22Rv1 (cell line): ENCODE data around the gene GNAS.

Experiments used
- H3K27ac ChIP-seq: fragments of 450-650 bp; 2 replicates; pipeline ENCODE4 v1.5.1; 2017
- CTCF ChIP-seq: fragments of 450-650 bp; IDR thresholded peaks from 2 replicates; pipeline ENCODE4 v1.5.1; 2017; ENCODE audit warnings: mild to moderate bottlenecking
- ZFX ChIP-seq: fragments of 450-650 bp; IDR thresholded peaks from 2 replicates; pipeline ENCODE4 v1.6.1; 2017; ENCODE audit warnings: antibody characterized with exemption, borderline replicate concordance

Gene GNAS

GRCh38 chr20:58854638-58855471, 2.3 kb downstream of the GNAS start:
- no peak overlapping the region for H3K27ac ChIP-seq
- TF ChIP-seq CTCF: no peak
- TF ChIP-seq ZFX: no peak

GRCh38 chr20:58855506-58856389, 3.2 kb downstream of the GNAS start:
- no peak overlapping the region for H3K27ac ChIP-seq
- TF ChIP-seq CTCF: no peak
- no peak for TF ChIP-seq ZFX

- no peak for TF ChIP-seq ZFX
- TF ChIP-seq CTCF: no peak
- no peak overlapping the region for H3K27ac ChIP-seq
These were observed 10.7 kb downstream of the GNAS start for GRCh38 chr20:58863044-58863790.

GRCh38 chr20:58864346-58864745, 11.8 kb downstream of the GNAS start:
- TF ChIP-seq ZFX (no peak), CTCF (peak; percentile 35)
- H3K27ac ChIP-seq: no peak overlapping the region

- H3K27ac ChIP-seq: no peak overlapping the region
- TF ChIP-seq ZFX (no peak), CTCF (no peak)
These were observed 13.3 kb downstream of the GNAS start for GRCh38 chr20:58865843-58866242.

- no peak for TF ChIP-seq ZFX
- TF ChIP-seq CTCF: no peak
These were observed 14.7 kb downstream of the GNAS start for GRCh38 chr20:58867211-58867610.

More at GRCh38 chr20:58867211-58867610, 14.7 kb downstream of the GNAS start:
- no peak overlapping the region for H3K27ac ChIP-seq
